Sigmoid colon (tissue), 3 donors: ENCODE results near the gene LUC7L2.

Source experiments
- POLR2A ChIP-seq, 2 donors: fragments of 450-650 bp; IDR thresholded peaks; one replicate each; pipeline ENCODE4 v1.6.1; 2016; ENCODE audit warnings: antibody characterized with exemption in 2 of 2, mild to moderate bottlenecking in 2 of 2, moderate library complexity in 2 of 2
- TF ChIP-seq, protein P1 (sequence below), 4 experiments: fragments of 450-650 bp in 3 of 4; fragments of 200-600 bp in 1 of 4; IDR thresholded peaks; one replicate each; pipeline ENCODE4 v1.5.1; 2016 to 2019; ENCODE audit warnings: antibody characterized with exemption in 4 of 4, mild to moderate bottlenecking in 3 of 4, moderate library complexity in 2 of 4

DNA sequence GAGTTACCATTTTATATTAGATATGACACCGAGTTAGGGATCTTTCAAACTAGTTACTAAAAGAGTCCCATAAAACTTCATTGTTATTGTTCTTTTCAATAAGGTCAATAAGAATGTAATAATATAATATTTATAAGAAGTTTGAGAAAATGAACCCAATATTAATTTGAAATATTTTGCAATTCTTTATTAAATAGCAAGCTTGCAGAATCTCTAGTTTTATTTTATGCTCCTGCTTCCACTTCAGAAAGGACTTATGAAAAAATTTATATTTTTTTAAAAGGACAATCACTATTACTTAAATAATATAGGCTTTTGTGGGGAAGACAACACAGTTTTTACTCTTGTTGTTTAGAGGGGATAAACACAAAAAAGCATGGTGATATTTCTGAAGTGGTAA, 47.9 kb downstream of the LUC7L2 start:
- TF ChIP-seq, protein P1, sequence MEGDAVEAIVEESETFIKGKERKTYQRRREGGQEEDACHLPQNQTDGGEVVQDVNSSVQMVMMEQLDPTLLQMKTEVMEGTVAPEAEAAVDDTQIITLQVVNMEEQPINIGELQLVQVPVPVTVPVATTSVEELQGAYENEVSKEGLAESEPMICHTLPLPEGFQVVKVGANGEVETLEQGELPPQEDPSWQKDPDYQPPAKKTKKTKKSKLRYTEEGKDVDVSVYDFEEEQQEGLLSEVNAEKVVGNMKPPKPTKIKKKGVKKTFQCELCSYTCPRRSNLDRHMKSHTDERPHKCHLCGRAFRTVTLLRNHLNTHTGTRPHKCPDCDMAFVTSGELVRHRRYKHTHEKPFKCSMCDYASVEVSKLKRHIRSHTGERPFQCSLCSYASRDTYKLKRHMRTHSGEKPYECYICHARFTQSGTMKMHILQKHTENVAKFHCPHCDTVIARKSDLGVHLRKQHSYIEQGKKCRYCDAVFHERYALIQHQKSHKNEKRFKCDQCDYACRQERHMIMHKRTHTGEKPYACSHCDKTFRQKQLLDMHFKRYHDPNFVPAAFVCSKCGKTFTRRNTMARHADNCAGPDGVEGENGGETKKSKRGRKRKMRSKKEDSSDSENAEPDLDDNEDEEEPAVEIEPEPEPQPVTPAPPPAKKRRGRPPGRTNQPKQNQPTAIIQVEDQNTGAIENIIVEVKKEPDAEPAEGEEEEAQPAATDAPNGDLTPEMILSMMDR (IDR thresholded peaks at IDR 0.05) = no peak
- TF ChIP-seq POLR2A (IDR thresholded peaks at IDR 0.05) = no peak
